ENCODE data around the gene ZRANB3. TPM values are rescaled to one million over a fixed set of nuclear protein-coding genes. Genes with fewer than 3 reads are reported as not detected.
"Not testable (repeated sequence)": the region's sequence is repeated elsewhere in the genome, so short reads cannot be mapped to it uniquely, and the experiment has no call there.

The ZRANB3 gene
- polyA plus RNA-seq, 4 donors, result 0.81 to 3.6 (median 3.0) TPM; not detected in 1

DNA sequence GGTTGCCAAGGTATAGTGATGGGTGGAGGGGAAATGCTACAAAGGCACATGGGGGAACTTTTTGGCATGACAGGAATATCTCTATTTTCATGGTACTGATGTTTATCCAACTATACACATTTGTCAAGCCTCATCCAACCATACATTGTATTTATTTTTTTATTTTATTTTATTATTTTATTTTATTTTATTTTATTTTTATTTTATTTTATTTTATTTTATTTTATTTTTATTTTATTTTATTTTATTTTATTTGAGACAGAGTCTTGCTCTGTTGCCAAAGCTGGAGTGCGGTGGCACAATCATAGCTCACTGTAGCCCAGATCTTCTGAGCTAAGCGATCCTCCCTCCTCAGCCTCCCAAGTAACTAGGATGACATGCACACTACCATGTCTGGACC, 219.1 kb downstream of the ZRANB3 start:
- no peak overlapping the region for H3K4me3 ChIP-seq (ENCODE audit: low read depth in 1 of 3, low read length in 3 of 3)
- DNase-seq (no peak), FAIRE-seq (no peak)
- H3K27ac ChIP-seq (ENCODE audit: low read depth in 1 of 3, low read length in 2 of 3), result no peak overlapping the region
- H3K27me3 ChIP-seq (ENCODE audit: control insufficient read depth in 3 of 3, insufficient read depth in 3 of 3, low read length in 3 of 3), result no peaks in the 10 kb centered on the region
- 98 to 100% (median 99%) methylated on average over 2 of the region's 2 CpGs for WGBS, 3 donors
- peaks cover 0 to 2% (median 1%) of the 10 kb centered on the region in 3 donors for H3K36me3 ChIP-seq (ENCODE audit: control insufficient read depth in 3 of 3, insufficient read depth in 2 of 3, low read depth in 1 of 3, low read length in 3 of 3)
- no peaks in the 10 kb centered on the region for H3K4me1 ChIP-seq (ENCODE audit: control insufficient read depth in 3 of 3, insufficient read depth in 2 of 3, low read depth in 1 of 3, low read length in 2 of 3)
- peaks cover 0 to 2% of the 10 kb centered on the region in 2 donors for H3K9me3 ChIP-seq (ENCODE audit: control insufficient read depth in 2 of 2, insufficient read depth in 1 of 2, low read depth in 1 of 2, low read length in 1 of 2)

DNA sequence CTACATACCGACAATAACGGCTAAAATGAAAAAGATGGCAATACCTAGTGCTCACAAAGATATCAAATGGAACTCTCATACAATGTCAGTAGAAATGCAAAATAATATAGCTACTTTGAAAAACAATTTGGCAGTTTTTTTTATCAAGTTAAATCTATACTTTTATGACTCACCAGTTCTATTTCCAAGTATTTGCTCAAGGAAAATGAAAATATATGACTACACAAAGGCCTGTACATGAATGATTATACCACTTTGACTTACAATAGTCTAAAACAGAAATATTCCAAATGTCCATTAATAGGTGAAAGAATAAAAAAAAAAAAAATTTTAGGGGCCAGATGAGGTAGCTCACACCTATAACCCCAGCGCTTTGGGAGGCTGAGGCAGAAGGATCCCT, 219.8 kb downstream of the ZRANB3 start:
- DNase-seq, result no peak
- WGBS, 3 donors, result 97 to 100% (median 98%) methylated on average over 3 of the region's 3 CpGs
- H3K36me3 ChIP-seq (ENCODE audit: control insufficient read depth in 3 of 3, insufficient read depth in 2 of 3, low read depth in 1 of 3, low read length in 3 of 3), result peaks cover 0 to 2% (median 2%) of the 10 kb centered on the region in 3 donors
- peaks cover 0 to 3% of the 10 kb centered on the region in 2 donors for H3K9me3 ChIP-seq (ENCODE audit: control insufficient read depth in 2 of 2, insufficient read depth in 1 of 2, low read depth in 1 of 2, low read length in 1 of 2)
- FAIRE-seq, result no peak
- no peak overlapping the region for H3K4me3 ChIP-seq (ENCODE audit: low read depth in 1 of 3, low read length in 3 of 3)
- no peaks in the 10 kb centered on the region for H3K27me3 ChIP-seq (ENCODE audit: control insufficient read depth in 3 of 3, insufficient read depth in 3 of 3, low read length in 3 of 3)
- no peaks in the 10 kb centered on the region for H3K4me1 ChIP-seq (ENCODE audit: control insufficient read depth in 3 of 3, insufficient read depth in 2 of 3, low read depth in 1 of 3, low read length in 2 of 3)
- no peak overlapping the region for H3K27ac ChIP-seq (ENCODE audit: low read depth in 1 of 3, low read length in 2 of 3)

DNA sequence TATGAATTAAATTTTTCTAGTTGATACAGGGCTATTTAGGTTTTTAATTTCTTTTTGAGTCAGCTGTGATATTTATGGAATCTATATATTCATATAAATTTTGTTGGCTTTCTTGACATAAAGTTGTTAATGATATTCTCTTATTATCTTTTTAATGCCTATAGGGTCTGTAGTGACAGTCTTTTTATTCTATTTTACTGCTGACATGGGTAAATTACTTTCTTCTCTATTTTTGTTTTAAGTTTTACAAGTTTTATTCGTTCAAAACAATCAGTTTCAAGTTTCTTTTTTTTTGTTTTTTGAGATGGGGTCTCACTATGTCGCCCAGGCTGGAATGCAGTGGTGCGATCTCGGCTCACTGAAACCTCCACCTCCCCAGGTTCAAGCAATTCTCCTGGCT, 226.3 kb downstream of the ZRANB3 start:
- Histone ChIP-seq H3K4me3 (ENCODE audit: low read depth in 1 of 3, low read length in 3 of 3) (no peak overlapping the region), H3K36me3 (ENCODE audit: control insufficient read depth in 3 of 3, insufficient read depth in 2 of 3, low read depth in 1 of 3, low read length in 3 of 3) (peaks cover 0 to 2% (median 2%) of the 10 kb centered on the region in 3 donors), H3K9me3 (ENCODE audit: control insufficient read depth in 2 of 2, insufficient read depth in 1 of 2, low read depth in 1 of 2, low read length in 1 of 2) (peaks cover 0 to 7% of the 10 kb centered on the region in 2 donors), H3K4me1 (ENCODE audit: control insufficient read depth in 3 of 3, insufficient read depth in 2 of 3, low read depth in 1 of 3, low read length in 2 of 3) (no peaks in the 10 kb centered on the region), H3K27me3 (ENCODE audit: control insufficient read depth in 3 of 3, insufficient read depth in 3 of 3, low read length in 3 of 3) (no peaks in the 10 kb centered on the region), H3K27ac (ENCODE audit: low read depth in 1 of 3, low read length in 2 of 3) (no peak overlapping the region)
- 93 to 98% (median 96%) methylated on average over 4 of the region's 4 CpGs for WGBS, 3 donors
- FAIRE-seq (no peak), DNase-seq (no peak)

DNA sequence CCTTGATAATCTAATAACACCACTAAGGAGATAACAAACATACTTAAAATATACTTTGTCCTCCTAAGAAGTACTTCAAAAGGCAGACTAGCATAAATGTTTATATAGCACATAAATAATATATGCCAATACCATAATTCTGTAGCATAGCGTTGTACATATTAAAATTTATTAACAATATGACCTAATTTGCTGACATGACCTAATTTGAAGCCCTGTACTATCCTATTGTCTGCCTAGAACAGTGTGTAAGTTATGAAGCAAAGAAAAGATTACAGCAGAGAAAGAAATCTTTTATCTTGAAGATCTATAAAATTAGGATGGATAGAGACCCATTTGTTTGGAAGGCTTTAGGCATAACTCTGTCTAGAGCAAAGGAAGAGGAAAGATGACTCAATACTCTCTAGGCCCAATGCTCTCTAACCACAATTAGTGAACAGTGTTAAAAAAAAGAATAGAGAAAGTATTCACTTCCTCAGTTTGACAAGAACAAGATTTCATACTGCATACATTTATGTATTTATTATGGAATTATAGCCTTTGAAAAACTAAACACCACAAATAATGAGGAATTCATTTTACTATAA, 231.3 kb downstream of the ZRANB3 start:
- no peak overlapping the region for H3K27ac ChIP-seq (ENCODE audit: low read depth in 1 of 3, low read length in 2 of 3)
- H3K4me1 ChIP-seq (ENCODE audit: control insufficient read depth in 3 of 3, insufficient read depth in 2 of 3, low read depth in 1 of 3, low read length in 2 of 3), result no peaks in the 10 kb centered on the region
- DNase-seq (no peak), FAIRE-seq (no peak)
- 75 to 100% (median 92%) methylated on average over 1 of the region's 1 CpG for WGBS, 3 donors
- H3K36me3 ChIP-seq (ENCODE audit: control insufficient read depth in 3 of 3, insufficient read depth in 2 of 3, low read depth in 1 of 3, low read length in 3 of 3), result peaks cover 0 to 4% (median 0%) of the 10 kb centered on the region in 3 donors
- H3K4me3 ChIP-seq (ENCODE audit: low read depth in 1 of 3, low read length in 3 of 3), result no peak overlapping the region
- peaks cover 0 to 11% of the 10 kb centered on the region in 2 donors for H3K9me3 ChIP-seq (ENCODE audit: control insufficient read depth in 2 of 2, insufficient read depth in 1 of 2, low read depth in 1 of 2, low read length in 1 of 2)
- H3K27me3 ChIP-seq (ENCODE audit: control insufficient read depth in 3 of 3, insufficient read depth in 3 of 3, low read length in 3 of 3), result no peaks in the 10 kb centered on the region

DNA sequence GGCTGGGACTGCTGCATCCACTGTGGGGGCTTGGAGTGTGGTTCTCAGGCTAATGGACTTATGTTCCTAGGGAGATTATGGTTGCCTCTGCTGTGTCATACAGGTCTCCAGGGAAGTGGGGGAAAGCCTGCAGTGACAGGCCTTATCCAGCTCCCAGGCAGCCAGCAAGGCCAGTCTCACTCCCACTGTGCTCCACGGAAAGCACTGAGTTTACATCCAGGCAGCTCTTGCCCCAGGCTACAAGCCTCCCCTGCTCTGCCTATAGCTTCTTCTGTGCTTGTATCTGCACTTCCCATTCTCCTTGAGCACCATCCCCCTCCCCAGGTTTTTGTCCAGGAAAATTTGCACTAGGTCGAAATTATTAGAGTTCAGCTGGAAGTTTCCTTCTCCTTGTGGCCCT, 231.9 kb downstream of the ZRANB3 start:
- Histone ChIP-seq H3K4me3 (ENCODE audit: low read depth in 1 of 3, low read length in 3 of 3) (no peak overlapping the region), H3K27ac (ENCODE audit: low read depth in 1 of 3, low read length in 2 of 3) (no peak overlapping the region), H3K36me3 (ENCODE audit: control insufficient read depth in 3 of 3, insufficient read depth in 2 of 3, low read depth in 1 of 3, low read length in 3 of 3) (peaks cover 0 to 4% (median 0%) of the 10 kb centered on the region in 3 donors), H3K4me1 (ENCODE audit: control insufficient read depth in 3 of 3, insufficient read depth in 2 of 3, low read depth in 1 of 3, low read length in 2 of 3) (no peaks in the 10 kb centered on the region), H3K9me3 (ENCODE audit: control insufficient read depth in 2 of 2, insufficient read depth in 1 of 2, low read depth in 1 of 2, low read length in 1 of 2) (peaks cover 0 to 11% of the 10 kb centered on the region in 2 donors), H3K27me3 (ENCODE audit: control insufficient read depth in 3 of 3, insufficient read depth in 3 of 3, low read length in 3 of 3) (no peaks in the 10 kb centered on the region)
- 86 to 95% (median 94%) methylated on average over 2 of the region's 2 CpGs for WGBS, 3 donors
- FAIRE-seq (no peak), DNase-seq (no peak)

DNA sequence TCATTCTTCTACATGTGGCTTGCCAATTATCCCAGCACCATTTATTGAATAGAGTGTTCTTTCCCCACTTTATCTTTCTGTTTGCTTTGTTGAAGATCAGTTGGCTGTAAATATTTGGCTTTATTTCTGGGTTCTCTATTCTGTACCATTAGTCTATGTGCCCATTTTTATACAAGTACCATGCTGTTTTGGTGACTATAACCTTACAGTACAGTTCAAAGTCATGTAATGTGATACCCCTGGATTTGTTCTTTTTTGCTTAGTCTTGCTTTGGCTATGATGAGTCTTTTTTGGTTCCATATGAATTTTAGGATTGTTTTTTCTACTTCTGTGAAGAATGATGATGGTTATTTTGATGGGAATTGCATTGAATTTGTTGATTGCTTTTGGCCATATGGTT, 243.9 kb downstream of the ZRANB3 start:
- H3K4me3 ChIP-seq (ENCODE audit: low read depth in 1 of 3, low read length in 3 of 3); DNase-seq; FAIRE-seq; H3K4me1 ChIP-seq (ENCODE audit: control insufficient read depth in 3 of 3, insufficient read depth in 2 of 3, low read depth in 1 of 3, low read length in 2 of 3); H3K36me3 ChIP-seq (ENCODE audit: control insufficient read depth in 3 of 3, insufficient read depth in 2 of 3, low read depth in 1 of 3, low read length in 3 of 3); H3K27ac ChIP-seq (ENCODE audit: low read depth in 1 of 3, low read length in 2 of 3); H3K27me3 ChIP-seq (ENCODE audit: control insufficient read depth in 3 of 3, insufficient read depth in 3 of 3, low read length in 3 of 3): not testable (repeated sequence)
- H3K9me3 ChIP-seq (ENCODE audit: control insufficient read depth in 2 of 2, insufficient read depth in 1 of 2, low read depth in 1 of 2, low read length in 1 of 2), result peaks cover 0 to 13% of the 10 kb centered on the region in 2 donors

DNA sequence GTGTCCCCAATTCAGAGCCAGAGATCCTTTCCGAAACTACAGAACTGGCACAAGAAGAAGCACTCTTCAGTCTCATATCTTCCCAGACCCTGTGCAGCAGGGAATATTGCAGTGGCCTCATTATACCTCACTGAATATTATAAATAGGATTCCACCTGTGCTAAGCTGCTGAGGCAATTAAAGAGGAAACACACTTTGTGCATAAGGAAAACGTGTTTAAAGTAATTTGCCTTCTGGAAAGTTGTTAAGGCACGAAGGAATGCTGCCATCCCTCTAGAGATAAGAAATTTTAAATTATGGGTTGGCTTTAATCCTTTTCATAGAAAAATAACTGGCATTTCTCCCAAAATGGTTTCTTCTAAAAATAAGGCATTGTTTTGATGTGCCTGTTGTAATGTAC, 245.6 kb downstream of the ZRANB3 start:
- 84 to 88% (median 87%) methylated on average over 3 of the region's 3 CpGs for WGBS, 3 donors
- Histone ChIP-seq H3K27me3 (ENCODE audit: control insufficient read depth in 3 of 3, insufficient read depth in 3 of 3, low read length in 3 of 3) (no peaks in the 10 kb centered on the region), H3K9me3 (ENCODE audit: control insufficient read depth in 2 of 2, insufficient read depth in 1 of 2, low read depth in 1 of 2, low read length in 1 of 2) (peaks cover 0 to 7% of the 10 kb centered on the region in 2 donors), H3K27ac (ENCODE audit: low read depth in 1 of 3, low read length in 2 of 3) (no peak overlapping the region), H3K4me1 (ENCODE audit: control insufficient read depth in 3 of 3, insufficient read depth in 2 of 3, low read depth in 1 of 3, low read length in 2 of 3) (no peaks in the 10 kb centered on the region), H3K4me3 (ENCODE audit: low read depth in 1 of 3, low read length in 3 of 3) (no peak overlapping the region), H3K36me3 (ENCODE audit: control insufficient read depth in 3 of 3, insufficient read depth in 2 of 3, low read depth in 1 of 3, low read length in 3 of 3) (peaks cover 0 to 2% (median 0%) of the 10 kb centered on the region in 3 donors)
- FAIRE-seq, result no peak
- no peak for DNase-seq

DNA sequence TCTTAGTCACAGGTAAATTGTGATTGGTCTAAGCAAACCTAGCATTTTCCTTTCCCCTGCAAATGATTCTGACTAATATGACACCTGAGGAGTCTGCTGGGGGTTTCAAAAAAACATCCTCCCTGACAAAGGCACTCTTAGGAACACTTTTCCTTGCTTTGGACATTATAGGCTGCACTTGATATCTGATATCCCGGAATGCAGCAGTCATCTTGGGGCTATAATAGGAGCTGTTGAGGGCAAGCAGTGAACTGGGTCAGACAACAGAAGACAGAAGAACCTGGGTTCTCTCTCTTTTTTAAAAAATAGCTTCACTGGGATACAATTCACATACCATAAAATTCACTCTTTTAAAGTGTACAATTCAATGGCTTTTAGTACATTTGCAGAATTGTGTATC, 249.6 kb downstream of the ZRANB3 start:
- Histone ChIP-seq H3K36me3 (ENCODE audit: control insufficient read depth in 3 of 3, insufficient read depth in 2 of 3, low read depth in 1 of 3, low read length in 3 of 3) (no peaks in the 10 kb centered on the region), H3K9me3 (ENCODE audit: control insufficient read depth in 2 of 2, insufficient read depth in 1 of 2, low read depth in 1 of 2, low read length in 1 of 2) (no peaks in the 10 kb centered on the region), H3K4me1 (ENCODE audit: control insufficient read depth in 3 of 3, insufficient read depth in 2 of 3, low read depth in 1 of 3, low read length in 2 of 3) (no peaks in the 10 kb centered on the region), H3K27me3 (ENCODE audit: control insufficient read depth in 3 of 3, insufficient read depth in 3 of 3, low read length in 3 of 3) (no peaks in the 10 kb centered on the region), H3K27ac (ENCODE audit: low read depth in 1 of 3, low read length in 2 of 3) (no peak overlapping the region), H3K4me3 (ENCODE audit: low read depth in 1 of 3, low read length in 3 of 3) (no peak overlapping the region)
- FAIRE-seq (no peak), DNase-seq (no peak)
- WGBS, 3 donors, result 92 to 100% (median 95%) methylated on average over 1 of the region's 1 CpG

DNA sequence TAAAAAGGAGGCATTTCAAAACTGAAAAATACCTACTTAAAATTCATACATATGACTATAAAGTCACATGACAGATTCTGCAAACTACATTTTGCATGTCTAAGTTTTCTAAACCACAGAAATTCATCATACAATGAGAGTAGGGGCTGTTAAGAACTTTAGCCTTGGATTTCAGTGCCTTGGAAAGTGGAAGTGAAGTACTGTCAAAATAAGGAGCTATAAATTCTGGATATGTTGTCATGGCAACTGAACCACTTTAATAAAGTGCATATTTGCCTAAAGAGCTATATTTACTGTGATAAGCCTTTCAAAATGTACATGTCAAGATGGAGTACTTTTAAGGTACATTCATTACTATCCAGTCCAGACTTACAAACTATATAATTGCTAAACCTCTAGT, 251.8 kb downstream of the ZRANB3 start:
- no peak for FAIRE-seq
- no peak for DNase-seq
- Histone ChIP-seq H3K4me3 (ENCODE audit: low read depth in 1 of 3, low read length in 3 of 3) (no peak overlapping the region), H3K4me1 (ENCODE audit: control insufficient read depth in 3 of 3, insufficient read depth in 2 of 3, low read depth in 1 of 3, low read length in 2 of 3) (no peaks in the 10 kb centered on the region), H3K27me3 (ENCODE audit: control insufficient read depth in 3 of 3, insufficient read depth in 3 of 3, low read length in 3 of 3) (no peaks in the 10 kb centered on the region), H3K27ac (ENCODE audit: low read depth in 1 of 3, low read length in 2 of 3) (no peak overlapping the region), H3K36me3 (ENCODE audit: control insufficient read depth in 3 of 3, insufficient read depth in 2 of 3, low read depth in 1 of 3, low read length in 3 of 3) (no peaks in the 10 kb centered on the region), H3K9me3 (ENCODE audit: control insufficient read depth in 2 of 2, insufficient read depth in 1 of 2, low read depth in 1 of 2, low read length in 1 of 2) (no peaks in the 10 kb centered on the region)
